Measurements from ENCODE around the gene TJP1.
"Not testable (repeated sequence)": the region's sequence is repeated elsewhere in the genome, so short reads cannot be mapped to it uniquely, and the experiment has no call there.

TJP1 gene

GRCh38 chr15:29696950-29697738, 125.1 kb downstream of the TJP1 start:
- no peak for DNase-seq

- not testable (repeated sequence) for DNase-seq
Observed at GRCh38 chr15:29696506-29696905, 125.8 kb downstream of the TJP1 start.

DNA sequence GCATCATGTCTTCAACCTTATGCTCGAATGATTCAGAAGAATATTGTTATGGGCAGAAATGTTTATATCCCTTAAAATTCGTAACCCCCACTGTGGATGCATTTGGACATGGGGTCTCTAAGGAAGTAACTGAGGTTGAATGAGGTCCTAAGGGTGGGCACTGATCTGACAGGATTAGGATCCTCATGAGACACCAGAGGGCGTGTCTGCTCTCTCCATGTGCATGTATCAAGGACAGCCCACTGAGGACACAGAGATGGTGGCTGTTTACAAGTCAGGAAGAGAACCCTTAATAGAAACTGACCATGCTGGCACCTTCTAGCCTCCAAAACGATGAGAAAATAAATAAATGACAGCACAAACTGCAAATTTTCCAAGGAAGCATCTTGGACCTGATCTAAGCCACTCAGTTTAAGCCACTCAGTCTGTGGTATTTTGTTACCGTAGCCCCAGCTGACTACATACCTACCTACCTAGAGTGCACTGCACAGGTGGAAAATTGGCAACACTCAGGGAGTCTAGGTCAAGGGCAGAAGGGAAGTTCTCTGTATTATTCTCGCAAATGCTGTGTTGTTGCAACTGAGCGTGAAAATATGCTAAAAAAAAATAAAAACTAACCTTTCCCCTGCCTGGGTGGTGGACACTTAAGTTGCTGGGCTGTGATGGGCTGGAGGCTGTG, 126.6 kb downstream of the TJP1 start:
- DNase-seq: no peak

DNA sequence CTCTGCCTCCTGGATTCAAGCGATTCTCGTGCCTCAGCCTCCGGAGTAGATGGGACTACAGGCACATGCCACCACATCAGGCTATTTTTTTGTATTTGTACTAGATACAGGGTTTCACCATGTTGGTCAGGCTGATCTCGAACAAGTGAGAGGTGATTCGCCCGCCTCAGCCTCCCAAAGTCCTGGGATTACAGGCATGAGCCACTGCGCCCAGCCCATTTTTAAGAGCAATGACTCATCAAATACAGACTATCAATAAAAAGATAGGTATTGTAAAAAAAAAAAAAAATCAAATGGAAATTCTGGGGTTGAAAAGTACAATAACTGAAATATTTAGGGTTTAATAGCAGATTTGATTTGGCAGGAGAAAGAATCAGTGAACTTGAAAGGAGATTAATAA, 129.0 kb downstream of the TJP1 start:
- no peak for DNase-seq

GRCh38 chr15:29692527-29692926, 129.7 kb downstream of the TJP1 start:
- DNase-seq: no peak

GRCh38 chr15:29690765-29691475, 131.3 kb downstream of the TJP1 start:
- no peak for DNase-seq

GRCh38 chr15:29689287-29689986, 132.8 kb downstream of the TJP1 start:
- no peak for DNase-seq

DNA sequence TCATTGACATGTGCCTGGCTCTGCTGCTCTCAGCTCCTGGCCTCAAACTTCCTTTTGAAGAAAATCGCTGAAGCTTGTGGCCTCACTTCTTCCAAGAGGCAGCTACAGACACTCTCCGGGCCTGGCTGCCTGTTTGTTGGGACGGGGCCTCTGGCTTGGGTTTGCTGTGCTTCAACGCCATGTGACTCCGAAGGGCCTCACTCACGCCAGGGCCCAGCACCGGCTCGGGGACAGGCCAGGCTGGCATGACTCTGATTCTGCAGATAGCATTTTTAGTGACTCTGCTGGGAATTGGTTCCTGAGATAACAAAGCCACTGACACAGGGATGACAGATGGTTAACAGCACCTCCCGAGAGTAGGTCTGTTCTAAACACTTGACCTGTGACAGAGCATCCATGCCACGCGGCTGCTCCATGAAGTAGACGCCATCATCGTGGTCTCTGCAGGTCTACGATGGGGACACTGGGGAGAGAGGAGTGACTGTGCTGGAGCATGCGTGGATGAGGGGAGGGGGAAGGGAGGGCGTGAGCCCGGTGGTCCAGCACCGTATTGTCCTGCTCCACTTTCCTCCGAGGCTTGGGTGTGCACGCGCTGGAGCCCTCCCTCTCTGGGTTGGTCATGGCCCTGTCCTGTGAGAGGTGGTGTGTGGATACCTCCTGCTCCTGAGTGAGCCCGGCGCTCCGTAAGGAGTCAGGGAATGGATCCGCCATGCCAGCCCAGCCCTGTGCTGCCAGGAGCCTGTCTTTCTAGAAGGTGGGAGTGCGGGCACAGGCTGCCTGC, 133.6 kb downstream of the TJP1 start:
- DNase-seq: no peak

GRCh38 chr15:29687939-29688505, 134.2 kb downstream of the TJP1 start:
- no peak for DNase-seq

DNA sequence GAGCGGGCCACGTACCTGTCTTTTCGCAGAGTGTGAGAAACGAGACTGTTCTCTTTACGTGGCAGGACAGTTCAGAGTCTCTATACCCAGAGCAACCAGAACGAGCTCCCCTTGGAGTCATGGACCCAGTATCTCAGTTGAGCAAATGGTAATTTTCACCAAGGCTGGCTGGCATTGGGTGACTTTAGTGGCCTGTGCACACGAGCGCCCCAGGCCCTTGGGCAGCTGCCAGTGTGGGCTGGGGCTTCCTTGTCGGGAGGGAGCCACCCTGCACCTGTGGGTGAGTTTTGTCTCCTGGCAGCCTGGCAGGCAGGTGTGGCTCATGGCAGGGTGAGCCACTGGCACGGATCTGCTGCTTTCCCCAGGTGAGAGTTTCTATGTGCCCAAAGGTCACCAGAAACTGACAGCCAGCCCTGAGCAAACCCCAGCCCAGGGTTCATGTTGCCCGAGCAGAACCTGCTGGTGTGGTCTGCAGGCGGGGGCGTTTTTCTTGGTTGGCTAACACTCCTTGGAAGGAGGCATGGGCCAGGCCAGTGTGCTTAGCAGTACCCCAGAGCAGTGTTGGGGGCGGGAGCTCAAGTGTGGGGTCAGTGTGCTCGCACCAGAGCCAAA, 135.0 kb downstream of the TJP1 start:
- DNase-seq: no peak

- DNase-seq: no peak
Observed at GRCh38 chr15:29686445-29687203, 135.6 kb downstream of the TJP1 start.

DNA sequence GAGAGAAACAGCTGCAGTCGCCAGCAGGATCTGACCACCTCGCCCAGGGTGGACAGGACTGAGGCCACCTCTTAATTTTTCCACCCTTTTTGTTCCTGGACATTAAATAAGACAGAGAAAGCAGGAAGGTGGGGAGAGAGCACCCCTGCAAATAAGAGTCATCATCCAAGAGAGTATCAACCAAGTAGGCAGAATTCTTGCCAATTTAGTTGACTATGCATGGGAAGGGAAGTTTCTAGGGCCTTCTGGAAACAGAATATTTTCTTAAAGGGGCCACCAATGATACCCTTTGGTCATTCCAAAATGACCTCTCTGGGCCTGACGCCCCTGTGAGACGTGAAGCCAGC, 136.2 kb downstream of the TJP1 start:
- DNase-seq: no peak

DNA sequence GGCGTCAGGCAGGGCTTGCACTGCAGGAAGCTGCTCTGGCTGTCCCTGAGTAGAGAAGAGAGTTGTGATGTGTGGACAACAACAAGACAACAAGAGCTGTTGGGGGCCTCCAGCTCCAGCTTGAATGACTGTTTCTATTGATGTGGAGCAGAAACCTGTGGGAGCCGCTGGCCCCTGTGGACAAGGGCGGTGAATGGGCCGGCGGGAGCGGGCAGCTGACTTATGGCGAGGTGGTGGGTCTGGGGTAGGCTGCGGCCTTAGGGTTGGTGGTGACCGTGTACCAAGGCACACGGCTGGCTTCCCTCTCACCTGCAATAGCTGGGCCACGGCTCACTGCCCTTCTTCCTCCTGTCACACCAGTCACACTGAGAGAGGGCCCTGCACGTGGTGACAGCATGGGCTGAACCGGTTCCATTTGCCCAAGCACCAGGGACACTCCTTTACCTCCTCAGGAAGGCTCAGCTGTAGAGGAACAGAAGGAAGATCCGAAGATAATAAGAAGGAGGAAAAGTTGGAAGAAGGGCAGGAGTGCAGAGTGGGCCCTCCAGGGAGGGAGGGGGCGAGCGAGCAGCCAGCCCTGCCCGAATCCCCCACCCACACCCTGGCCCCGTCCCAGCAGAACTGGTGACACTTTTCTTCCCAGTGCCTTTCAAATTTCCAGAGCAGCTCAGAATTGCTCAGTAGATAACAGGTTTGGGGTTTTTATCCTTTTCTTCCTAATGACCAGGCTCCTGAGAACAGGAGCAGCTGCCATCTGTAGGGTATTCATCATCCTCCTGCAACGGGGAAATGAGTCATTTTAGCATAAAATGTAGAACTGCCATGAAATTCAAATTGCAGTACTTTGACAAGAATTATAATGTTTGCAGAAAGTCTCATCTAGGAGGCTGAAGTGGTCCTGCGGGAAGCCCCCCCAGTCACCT, 136.9 kb downstream of the TJP1 start:
- no peak for DNase-seq

DNA sequence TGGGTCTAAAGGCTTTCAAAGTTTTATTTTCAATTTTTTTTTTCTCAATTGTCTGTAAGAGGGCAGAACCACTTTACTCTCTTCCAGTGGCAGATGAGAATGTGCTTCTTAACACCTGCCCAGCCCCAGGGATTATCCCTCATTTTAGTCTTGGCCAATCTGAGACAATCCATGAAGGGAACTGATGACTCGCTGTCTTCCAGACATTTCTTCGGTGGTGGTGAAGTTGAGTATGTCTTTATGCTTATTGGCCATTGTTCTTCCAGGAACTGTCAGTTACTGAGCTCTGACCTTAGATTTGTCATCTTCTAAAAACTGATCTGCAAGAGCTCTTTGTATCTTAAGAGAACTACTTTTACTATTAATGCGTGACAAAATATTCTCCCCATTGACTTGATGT, 139.5 kb downstream of the TJP1 start:
- no peak for DNase-seq

- no peak for DNase-seq
Observed at GRCh38 chr15:29682361-29682760, 139.9 kb downstream of the TJP1 start.

GRCh38 chr15:29681946-29682345, 140.3 kb downstream of the TJP1 start:
- DNase-seq: no peak

GRCh38 chr15:29681166-29681845, 141.0 kb downstream of the TJP1 start:
- DNase-seq: no peak

GRCh38 chr15:29680465-29681165, 141.7 kb downstream of the TJP1 start:
- no peak for DNase-seq
